ENCODE measurements around the gene RNF166.
A peak's percentile ranks its signal among the peaks of the same experiment; 100 is the strongest.

The RNF166 gene

DNA sequence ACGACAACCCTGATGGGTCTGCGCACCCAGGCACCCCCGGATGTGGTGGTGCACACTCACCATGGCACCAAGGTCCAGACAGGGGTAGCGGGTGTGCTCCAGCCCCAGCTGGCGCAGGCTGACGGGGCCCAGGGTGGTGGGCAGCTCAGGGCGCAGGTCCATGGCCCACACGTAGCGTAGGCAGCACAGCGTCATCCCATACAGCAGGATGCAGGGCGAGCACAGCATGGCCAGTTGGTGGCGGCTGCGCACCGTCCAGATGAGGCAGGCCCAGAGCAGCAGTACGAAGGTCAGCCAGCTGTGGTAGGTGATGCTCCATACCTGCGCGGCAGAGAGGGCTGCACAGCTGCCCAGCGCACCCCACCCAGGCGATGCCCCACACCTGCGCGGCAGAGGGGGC is 29.9 kb upstream of the RNF166 start:
- no peak overlapping the region for H3K27ac ChIP-seq (ENCODE audit: low read depth, low read length)
- H3K36me3 ChIP-seq (ENCODE audit: control insufficient read depth, insufficient read depth, low read length) = peaks cover 19% of the 10 kb centered on the region

DNA sequence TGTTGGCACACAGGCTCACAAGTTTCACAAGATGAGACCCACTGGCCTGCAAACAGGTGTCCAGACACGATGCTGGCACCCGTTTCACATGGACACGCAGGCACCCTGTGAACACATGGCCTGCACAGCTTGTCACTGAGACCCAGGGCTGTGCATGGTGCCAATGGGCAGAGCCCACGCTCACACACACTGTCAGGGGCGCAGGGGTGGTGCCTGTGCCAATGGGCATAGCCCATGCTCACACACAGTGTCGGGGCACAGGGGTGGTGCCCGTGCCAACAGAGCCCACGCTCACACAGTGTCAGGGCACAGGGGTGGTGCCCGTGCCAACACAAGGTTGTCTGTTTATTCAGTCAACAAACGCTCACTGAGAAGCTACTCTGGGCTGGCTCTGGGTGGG is 29.4 kb upstream of the RNF166 start:
- H3K4me1 ChIP-seq (ENCODE audit: control insufficient read depth, insufficient read depth, low read length) = peaks cover 3% of the 10 kb centered on the region
- H3K9ac ChIP-seq (ENCODE audit: low read length) = no peak overlapping the region
- no peak overlapping the region for H3K27ac ChIP-seq (ENCODE audit: low read depth, low read length)
- H3K4me3 ChIP-seq (ENCODE audit: low read length) = no peak overlapping the region
- no peaks in the 10 kb centered on the region for H3K27me3 ChIP-seq (ENCODE audit: control insufficient read depth, insufficient read depth, low read length)
- H3K36me3 ChIP-seq (ENCODE audit: control insufficient read depth, insufficient read depth, low read length) = peaks cover 19% of the 10 kb centered on the region

More for the DNA sequence above, 29.9 kb upstream of the RNF166 start:
- Histone ChIP-seq H3K4me3 (ENCODE audit: low read length) (no peak overlapping the region), H3K9ac (ENCODE audit: low read length) (no peak overlapping the region), H3K27me3 (ENCODE audit: control insufficient read depth, insufficient read depth, low read length) (no peaks in the 10 kb centered on the region), H3K4me1 (ENCODE audit: control insufficient read depth, insufficient read depth, low read length) (peaks cover 3% of the 10 kb centered on the region)

DNA sequence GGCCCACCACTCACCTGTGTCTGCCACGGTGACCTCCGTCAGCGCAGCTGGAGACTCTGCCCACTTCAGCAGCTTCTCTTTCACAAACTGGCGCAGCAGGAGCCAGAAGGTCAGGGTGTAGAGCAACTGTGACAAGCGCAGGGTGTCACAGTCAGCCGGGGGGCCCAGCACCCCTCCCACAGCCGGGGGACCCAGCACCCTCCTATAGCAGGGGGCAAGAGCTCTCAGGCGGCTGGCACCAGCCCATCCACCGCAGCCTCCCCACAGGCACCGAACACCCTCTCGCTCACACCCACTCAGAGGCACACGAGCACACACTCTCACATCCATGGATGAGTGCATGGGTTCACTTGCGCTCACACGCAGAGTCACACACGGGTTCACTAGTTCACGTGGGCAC is 28.9 kb upstream of the RNF166 start:
- H3K9ac ChIP-seq (ENCODE audit: low read length) = no peak overlapping the region
- H3K36me3 ChIP-seq (ENCODE audit: control insufficient read depth, insufficient read depth, low read length) = peaks cover 16% of the 10 kb centered on the region
- no peak overlapping the region for H3K27ac ChIP-seq (ENCODE audit: low read depth, low read length)
- H3K27me3 ChIP-seq (ENCODE audit: control insufficient read depth, insufficient read depth, low read length) = no peaks in the 10 kb centered on the region
- H3K4me3 ChIP-seq (ENCODE audit: low read length) = no peak overlapping the region
- H3K4me1 ChIP-seq (ENCODE audit: control insufficient read depth, insufficient read depth, low read length) = peaks cover 3% of the 10 kb centered on the region

DNA sequence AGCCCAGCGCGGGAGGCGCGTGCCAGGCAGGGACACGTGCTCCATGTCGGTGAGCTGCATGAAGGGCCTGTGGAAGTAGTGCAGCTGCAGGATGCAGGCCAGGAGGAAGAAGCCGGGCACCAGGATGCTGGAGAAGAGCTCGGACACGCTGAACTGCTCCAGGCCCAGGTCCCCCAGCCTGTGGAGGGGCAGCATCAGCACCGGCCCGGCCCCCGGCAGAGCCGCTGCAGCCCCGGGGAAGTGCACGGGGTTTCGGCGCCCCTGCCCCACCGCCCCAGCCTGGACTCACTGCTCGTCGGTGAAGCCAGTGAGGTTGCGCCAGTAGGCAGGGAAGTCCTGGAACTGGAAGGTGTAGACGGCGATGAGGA is 28.1 kb upstream of the RNF166 start:
- peaks cover 3% of the 10 kb centered on the region for H3K4me1 ChIP-seq (ENCODE audit: control insufficient read depth, insufficient read depth, low read length)
- H3K9ac ChIP-seq (ENCODE audit: low read length) = no peak overlapping the region
- H3K27me3 ChIP-seq (ENCODE audit: control insufficient read depth, insufficient read depth, low read length) = no peaks in the 10 kb centered on the region
- H3K4me3 ChIP-seq (ENCODE audit: low read length) = no peak overlapping the region
- H3K27ac ChIP-seq (ENCODE audit: low read depth, low read length) = no peak overlapping the region
- H3K36me3 ChIP-seq (ENCODE audit: control insufficient read depth, insufficient read depth, low read length) = peaks cover 19% of the 10 kb centered on the region

DNA sequence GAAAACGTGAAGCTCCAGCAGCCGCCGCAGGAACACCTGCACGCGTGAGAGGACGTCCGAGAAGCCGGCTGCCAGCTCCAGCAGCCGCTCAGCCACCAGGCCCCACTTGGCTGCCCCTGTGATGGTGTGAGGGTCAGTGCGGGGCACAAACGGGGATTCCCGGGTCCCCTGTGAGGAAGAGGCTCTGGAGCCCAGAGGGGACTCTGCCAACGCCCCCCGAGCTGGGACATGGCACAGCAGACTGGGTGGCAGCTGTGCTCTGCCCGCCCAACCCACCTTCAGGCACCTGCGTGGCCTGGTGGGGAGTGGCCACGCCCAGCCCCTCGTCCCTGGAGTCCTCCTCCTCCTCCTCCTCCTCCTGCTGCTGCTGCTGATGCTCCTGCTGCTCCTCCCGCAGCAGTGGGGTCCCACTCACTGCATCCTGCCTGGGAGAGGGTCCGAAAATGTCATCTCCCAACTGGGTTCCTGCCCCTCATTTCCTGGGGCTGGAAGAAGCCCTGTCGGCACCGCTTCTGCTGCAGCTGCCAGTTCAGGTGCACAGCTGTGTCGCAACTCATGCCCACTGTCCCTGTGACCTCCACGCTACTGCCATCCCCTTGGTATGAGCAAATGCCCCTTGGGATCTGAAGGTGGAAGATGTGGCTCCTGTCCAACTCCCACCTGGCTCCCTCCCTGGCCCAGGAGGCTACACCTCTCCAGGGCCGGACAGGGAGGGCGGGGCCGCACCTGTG is 27.6 kb upstream of the RNF166 start:
- no peak overlapping the region for H3K27ac ChIP-seq (ENCODE audit: low read depth, low read length)
- peaks cover 3% of the 10 kb centered on the region for H3K4me1 ChIP-seq (ENCODE audit: control insufficient read depth, insufficient read depth, low read length)
- peaks cover 19% of the 10 kb centered on the region for H3K36me3 ChIP-seq (ENCODE audit: control insufficient read depth, insufficient read depth, low read length)
- H3K4me3 ChIP-seq (ENCODE audit: low read length) = no peak overlapping the region
- no peaks in the 10 kb centered on the region for H3K27me3 ChIP-seq (ENCODE audit: control insufficient read depth, insufficient read depth, low read length)
- no peak overlapping the region for H3K9ac ChIP-seq (ENCODE audit: low read length)

DNA sequence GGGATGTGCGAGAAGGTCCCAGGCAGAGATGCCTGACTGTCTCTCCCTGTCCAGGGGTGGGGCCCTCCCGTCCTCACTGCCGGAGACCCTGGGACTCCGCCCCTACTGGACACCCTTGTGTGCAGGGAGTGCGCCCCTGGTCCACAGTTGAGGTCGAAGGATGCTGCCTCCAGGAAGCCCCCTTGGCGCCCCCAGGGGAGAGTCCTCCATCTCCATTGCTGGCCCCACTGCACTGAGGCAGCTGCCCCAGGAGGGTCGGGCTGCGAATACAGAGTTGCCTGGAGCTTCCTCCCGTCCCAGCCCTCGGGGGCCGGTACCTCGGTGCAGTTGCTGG is 26.7 kb upstream of the RNF166 start:
- H3K27me3 ChIP-seq (ENCODE audit: control insufficient read depth, insufficient read depth, low read length) = no peaks in the 10 kb centered on the region
- H3K9ac ChIP-seq (ENCODE audit: low read length) = no peak overlapping the region
- no peak overlapping the region for H3K27ac ChIP-seq (ENCODE audit: low read depth, low read length)
- no peak overlapping the region for H3K4me3 ChIP-seq (ENCODE audit: low read length)
- H3K36me3 ChIP-seq (ENCODE audit: control insufficient read depth, insufficient read depth, low read length) = peaks cover 19% of the 10 kb centered on the region
- H3K4me1 ChIP-seq (ENCODE audit: control insufficient read depth, insufficient read depth, low read length) = peaks cover 3% of the 10 kb centered on the region

DNA sequence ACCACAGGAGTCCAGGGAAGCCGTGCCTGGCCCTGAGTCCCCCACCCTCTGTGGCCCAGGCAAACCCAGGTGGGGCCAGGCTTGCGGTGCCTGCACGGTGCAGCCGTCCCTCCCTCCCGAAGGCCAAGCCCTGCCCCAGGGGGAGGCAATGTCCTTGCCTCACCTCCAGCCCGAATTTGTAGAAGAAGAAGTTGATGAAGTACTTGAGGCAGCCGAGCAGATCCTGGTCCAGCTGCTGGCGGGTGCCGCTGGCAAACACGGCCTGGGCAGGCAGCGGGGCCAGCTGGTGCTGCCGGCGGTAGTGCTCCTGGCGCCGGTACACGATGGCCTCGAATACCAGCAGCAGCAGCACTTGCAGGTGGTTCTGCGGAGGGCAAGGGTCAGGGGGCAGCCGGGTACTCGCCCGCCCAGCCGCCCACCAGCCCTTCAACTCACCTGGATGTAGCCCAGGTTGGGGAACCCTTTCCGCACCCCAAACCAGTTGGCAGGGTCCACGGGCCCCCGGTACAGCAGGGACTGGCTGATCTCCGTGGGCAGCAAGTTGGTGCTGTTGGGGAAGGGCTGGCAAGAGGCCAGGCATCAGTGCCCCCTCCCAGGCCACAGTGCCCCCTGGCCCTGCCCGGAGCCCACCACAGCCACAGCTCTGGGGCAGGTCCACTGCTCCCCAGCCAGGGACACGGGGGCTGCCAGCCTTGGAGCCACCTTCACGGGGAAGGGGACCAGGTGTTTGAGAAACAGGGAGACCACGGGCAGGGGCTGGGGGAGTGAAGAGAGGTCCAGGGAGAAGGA is 26.2 kb upstream of the RNF166 start:
- Histone ChIP-seq H3K4me3 (ENCODE audit: low read length) (no peak overlapping the region), H3K36me3 (ENCODE audit: control insufficient read depth, insufficient read depth, low read length) (peaks cover 15% of the 10 kb centered on the region), H3K9ac (ENCODE audit: low read length) (no peak overlapping the region), H3K4me1 (ENCODE audit: control insufficient read depth, insufficient read depth, low read length) (no peaks in the 10 kb centered on the region), H3K27ac (ENCODE audit: low read depth, low read length) (peak overlapping the region; percentile 7), H3K27me3 (ENCODE audit: control insufficient read depth, insufficient read depth, low read length) (no peaks in the 10 kb centered on the region)

DNA sequence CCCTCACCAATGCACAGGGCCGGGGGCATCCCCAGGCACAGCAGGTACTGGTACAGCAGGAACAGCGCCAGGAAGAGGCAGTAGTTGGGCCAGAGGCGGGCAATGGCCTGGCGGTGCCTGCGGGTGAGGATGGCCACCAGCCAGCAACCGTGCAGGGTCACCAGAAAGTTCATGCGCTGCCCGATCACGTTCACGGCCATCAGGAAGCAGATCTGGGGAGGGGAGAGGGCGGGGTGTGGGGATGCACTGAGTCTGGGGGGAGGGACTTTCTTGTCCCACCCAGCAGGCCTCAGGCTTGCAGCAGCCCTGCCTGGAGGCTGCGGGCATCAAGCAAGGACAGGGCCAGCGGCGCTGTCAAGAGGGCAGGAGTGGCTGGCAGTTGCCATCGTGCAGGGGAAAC is 25.5 kb upstream of the RNF166 start:
- H3K4me3 ChIP-seq (ENCODE audit: low read length) = no peak overlapping the region
- H3K36me3 ChIP-seq (ENCODE audit: control insufficient read depth, insufficient read depth, low read length) = peaks cover 20% of the 10 kb centered on the region
- no peaks in the 10 kb centered on the region for H3K27me3 ChIP-seq (ENCODE audit: control insufficient read depth, insufficient read depth, low read length)
- no peaks in the 10 kb centered on the region for H3K4me1 ChIP-seq (ENCODE audit: control insufficient read depth, insufficient read depth, low read length)
- H3K9ac ChIP-seq (ENCODE audit: low read length) = no peak overlapping the region
- no peak overlapping the region for H3K27ac ChIP-seq (ENCODE audit: low read depth, low read length)

DNA sequence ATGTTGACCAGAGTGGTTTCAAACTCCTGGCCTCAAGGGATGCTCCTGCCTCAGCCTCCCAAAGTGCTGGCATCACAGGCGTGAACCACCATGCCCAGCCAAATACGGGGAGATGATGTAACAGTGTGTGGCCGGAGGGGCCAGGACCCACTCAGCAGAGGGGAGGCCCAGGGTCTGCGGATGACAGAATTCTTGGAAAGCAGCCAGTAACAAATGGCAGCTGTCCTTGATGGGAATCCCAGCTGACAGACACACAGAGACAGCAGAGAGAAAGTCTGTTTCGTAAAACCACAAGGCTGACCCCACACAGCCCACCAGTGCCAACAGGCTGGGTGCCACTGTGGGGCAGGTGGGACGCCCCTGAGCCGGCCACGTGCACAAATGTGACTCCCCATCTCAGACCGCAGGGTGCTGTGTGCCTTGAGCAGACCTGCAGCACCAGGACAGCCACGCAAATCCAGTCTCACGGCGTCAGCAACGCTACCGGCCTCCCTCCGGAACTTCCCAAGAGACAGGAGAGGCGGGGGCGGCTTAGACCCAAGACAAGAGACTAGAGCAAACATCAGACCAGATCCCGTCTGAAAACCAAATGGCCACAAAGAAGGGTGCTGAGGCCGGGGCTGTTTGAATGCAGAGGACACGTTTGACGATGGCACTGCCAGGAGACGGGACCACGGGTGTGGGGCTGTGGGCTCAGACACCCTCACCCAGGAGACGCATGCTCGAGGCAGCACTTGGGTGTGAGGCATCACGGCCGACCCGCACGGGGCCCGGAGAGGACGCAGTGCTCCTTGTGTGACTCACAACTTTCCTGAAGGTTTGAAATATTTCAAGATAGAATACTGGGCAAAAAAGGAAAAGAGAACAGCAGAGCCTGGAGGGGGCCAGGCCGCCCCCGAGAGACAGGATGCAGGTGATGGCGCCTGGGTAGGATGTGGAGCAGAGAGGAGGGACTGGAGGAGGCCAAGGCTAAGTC is 24.7 kb upstream of the RNF166 start:
- H3K27ac ChIP-seq (ENCODE audit: low read depth, low read length) = no peak overlapping the region
- peaks cover 18% of the 10 kb centered on the region for H3K36me3 ChIP-seq (ENCODE audit: control insufficient read depth, insufficient read depth, low read length)
- H3K27me3 ChIP-seq (ENCODE audit: control insufficient read depth, insufficient read depth, low read length) = no peaks in the 10 kb centered on the region
- H3K9ac ChIP-seq (ENCODE audit: low read length) = no peak overlapping the region
- H3K4me1 ChIP-seq (ENCODE audit: control insufficient read depth, insufficient read depth, low read length) = no peaks in the 10 kb centered on the region
- H3K4me3 ChIP-seq (ENCODE audit: low read length) = no peak overlapping the region

GRCh38 chr16:88727871-88728270 is 21.7 kb upstream of the RNF166 start:
- Histone ChIP-seq H3K36me3 (ENCODE audit: control insufficient read depth, insufficient read depth, low read length) (peaks cover 28% of the 10 kb centered on the region), H3K4me1 (ENCODE audit: control insufficient read depth, insufficient read depth, low read length) (no peaks in the 10 kb centered on the region), H3K27ac (ENCODE audit: low read depth, low read length) (no peak overlapping the region), H3K9ac (ENCODE audit: low read length) (no peak overlapping the region), H3K4me3 (ENCODE audit: low read length) (no peak overlapping the region), H3K27me3 (ENCODE audit: control insufficient read depth, insufficient read depth, low read length) (no peaks in the 10 kb centered on the region)

GRCh38 chr16:88726981-88727380 is 20.8 kb upstream of the RNF166 start:
- Histone ChIP-seq H3K4me3 (ENCODE audit: low read length) (no peak overlapping the region), H3K36me3 (ENCODE audit: control insufficient read depth, insufficient read depth, low read length) (peaks cover 36% of the 10 kb centered on the region), H3K9ac (ENCODE audit: low read length) (no peak overlapping the region), H3K27me3 (ENCODE audit: control insufficient read depth, insufficient read depth, low read length) (no peaks in the 10 kb centered on the region), H3K4me1 (ENCODE audit: control insufficient read depth, insufficient read depth, low read length) (no peaks in the 10 kb centered on the region), H3K27ac (ENCODE audit: low read depth, low read length) (no peak overlapping the region)

DNA sequence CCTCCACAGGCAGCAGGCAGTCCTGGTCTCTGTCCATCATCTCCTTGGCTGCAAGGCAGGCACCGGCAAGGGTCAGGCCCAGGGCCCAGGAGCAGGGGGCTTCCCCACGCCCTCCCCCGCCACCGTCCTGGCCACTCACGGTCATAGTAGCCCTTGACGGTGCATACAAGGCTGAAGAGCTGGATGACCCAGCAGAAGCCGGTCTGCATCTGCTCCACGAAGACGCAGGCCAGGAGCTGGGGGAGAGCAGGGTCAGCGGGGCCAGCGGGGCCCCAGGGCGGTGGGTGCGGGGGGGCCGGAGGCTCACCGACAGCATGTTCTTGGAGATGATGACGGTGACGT is 20.2 kb upstream of the RNF166 start:
- no peak overlapping the region for H3K4me3 ChIP-seq (ENCODE audit: low read length)
- no peak overlapping the region for H3K9ac ChIP-seq (ENCODE audit: low read length)
- no peaks in the 10 kb centered on the region for H3K4me1 ChIP-seq (ENCODE audit: control insufficient read depth, insufficient read depth, low read length)
- H3K27ac ChIP-seq (ENCODE audit: low read depth, low read length) = no peak overlapping the region
- H3K36me3 ChIP-seq (ENCODE audit: control insufficient read depth, insufficient read depth, low read length) = peaks cover 38% of the 10 kb centered on the region
- H3K27me3 ChIP-seq (ENCODE audit: control insufficient read depth, insufficient read depth, low read length) = no peaks in the 10 kb centered on the region

Data from rectal smooth muscle tissue (tissue), 1 donor.